22Rv1 (cell line): ENCODE data around the gene FBXL19.

Experiments used
- H3K27ac ChIP-seq: fragments of 450-650 bp; 2 replicates; pipeline ENCODE4 v1.5.1; 2017
- CTCF ChIP-seq: fragments of 450-650 bp; IDR thresholded peaks from 2 replicates; pipeline ENCODE4 v1.5.1; 2017; ENCODE audit warnings: mild to moderate bottlenecking
- ZFX ChIP-seq: fragments of 450-650 bp; IDR thresholded peaks from 2 replicates; pipeline ENCODE4 v1.6.1; 2017; ENCODE audit warnings: antibody characterized with exemption, borderline replicate concordance

The FBXL19 gene

GRCh38 chr16:30957456-30958174, 34.2 kb downstream of the FBXL19 start, which contains the start of gene SETD1A:
TSS of gene SETD1A (plus strand) at chr16:30957754. CDS start at chr16:30958732, 978 bp downstream.
- TF ChIP-seq CTCF (no peak), ZFX (no peak)
- H3K27ac ChIP-seq: peak within 1 kb of the TSS; percentile 96

GRCh38 chr16:30958175-30959079, 35.1 kb downstream of the FBXL19 start:
- H3K27ac ChIP-seq: peak overlapping the region; percentile 96
- no peak for TF ChIP-seq CTCF
- TF ChIP-seq ZFX: no peak

- TF ChIP-seq ZFX (no peak), CTCF (no peak)
- H3K27ac ChIP-seq: no peak overlapping the region
Measured at GRCh38 chr16:30961384-30961783, 38.0 kb downstream of the FBXL19 start.

GRCh38 chr16:30963925-30964511, 40.6 kb downstream of the FBXL19 start:
- TF ChIP-seq ZFX (no peak), CTCF (no peak)
- H3K27ac ChIP-seq: no peak overlapping the region

- TF ChIP-seq ZFX (no peak), CTCF (no peak)
- no peak overlapping the region for H3K27ac ChIP-seq
Measured at GRCh38 chr16:30964574-30965226, 41.3 kb downstream of the FBXL19 start.

- TF ChIP-seq ZFX (no peak), CTCF (no peak)
- no peak overlapping the region for H3K27ac ChIP-seq
Measured at GRCh38 chr16:30965436-30965835, 42.1 kb downstream of the FBXL19 start.
